K562 (cell line): ENCODE data around the gene TMEM167B. TPM values are rescaled to one million over a fixed set of nuclear protein-coding genes. Genes with fewer than 3 reads are reported as not detected.

ENCODE experiments used
- CHD1 ChIP-seq: fragments of 200-600 bp; sonication (generic); IDR thresholded peaks from one replicate; pipeline ENCODE4 v1.6.1; 2012; ENCODE audit warnings: mild to moderate bottlenecking, moderate library complexity, low read length, inconsistent platforms
- E2F6 ChIP-seq, 2 experiments: IDR thresholded peaks; 2 replicates each; pipeline ENCODE4 v1.6.1; 2011; ENCODE audit warnings: borderline replicate concordance in 1 of 2, control low read depth in 1 of 2, low read depth in 1 of 2, low read length in 1 of 2, mild to moderate bottlenecking in 1 of 2, mixed read lengths in 1 of 2, moderate library complexity in 1 of 2; ENCODE audit not compliant: insufficient read depth in 1 of 2, insufficient read length in 1 of 2, poor library complexity in 1 of 2, severe bottlenecking in 1 of 2; ENCODE audit errors: extremely low read depth in 1 of 2
- E2F8 ChIP-seq: fragments of 450-650 bp; IDR thresholded peaks from 2 replicates; pipeline ENCODE4 v1.7.1; 2018; ENCODE audit warnings: mild to moderate bottlenecking, low read depth; ENCODE audit not compliant: partially characterized antibody
- ESRRA ChIP-seq: fragments of 450-650 bp; IDR thresholded peaks from 2 replicates; pipeline ENCODE4 v1.6.1; 2014; ENCODE audit warnings: low read depth, mild to moderate bottlenecking, moderate library complexity, borderline replicate concordance
- HLTF ChIP-seq: fragments of 450-650 bp; IDR thresholded peaks from 2 replicates; pipeline ENCODE4 v1.6.1; 2016
- IFI16 ChIP-seq: fragments of 250-450 bp; sonication (Bioruptor Pico); IDR thresholded peaks from 2 replicates; pipeline ENCODE4 v2.1.2; 2022; ENCODE audit warnings: mild to moderate bottlenecking, inconsistent platforms
- KAT7 ChIP-seq: sonication (generic); formaldehyde crosslinking; IDR thresholded peaks from 2 replicates; pipeline ENCODE4 v1.8.0; 2022; ENCODE audit warnings: missing genetic modification reagents, mild to moderate bottlenecking, borderline replicate concordance
- NUFIP1 ChIP-seq: fragments of 450-650 bp; IDR thresholded peaks from 2 replicates; pipeline ENCODE4 v1.6.1; 2018; ENCODE audit not compliant: partially characterized antibody
- POLR2A ChIP-seq: fragments of 450-650 bp; conservative IDR thresholded peaks from 2 replicates; pipeline ENCODE4 v1.6.1; 2016
- TAF1 ChIP-seq: IDR thresholded peaks from 2 replicates; pipeline ENCODE4 v1.6.1; 2011; ENCODE audit warnings: mild to moderate bottlenecking, low read length, moderate library complexity; ENCODE audit not compliant: insufficient read depth, control insufficient read depth, severe bottlenecking; ENCODE audit errors: extremely low read depth
- TAL1 ChIP-seq: fragments of 450-650 bp; IDR thresholded peaks from 2 replicates; pipeline ENCODE4 v1.6.1; 2016; ENCODE audit warnings: mild to moderate bottlenecking
- TFE3 ChIP-seq: fragments of 450-650 bp; formaldehyde crosslinking; IDR thresholded peaks from 2 replicates; pipeline ENCODE4 v1.4.0; 2020; ENCODE audit warnings: mild to moderate bottlenecking, mixed read lengths
- TGIF2 ChIP-seq: sonication (generic); formaldehyde crosslinking; IDR thresholded peaks from 2 replicates; pipeline ENCODE4 v1.8.1; 2022; ENCODE audit warnings: mild to moderate bottlenecking, missing genetic modification reagents, moderate library complexity
- ZNF282 ChIP-seq: sonication (generic); formaldehyde crosslinking; IDR thresholded peaks from 2 replicates; pipeline ENCODE4 v1.8.1; 2023; ENCODE audit warnings: missing genetic modification reagents
- ZNF589 ChIP-seq: fragments of 200-800 bp; sonication (Bioruptor generic); IDR thresholded peaks from 2 replicates; pipeline ENCODE4 v1.6.1; 2016; ENCODE audit warnings: low read depth, missing genetic modification characterization, missing compliant biosample characterization
- ZNF764 ChIP-seq: fragments of 250-450 bp; sonication (Bioruptor Pico); IDR thresholded peaks from 2 replicates; pipeline ENCODE4 v1.4.0; 2020; ENCODE audit warnings: low read depth, mild to moderate bottlenecking, moderate library complexity
- polyA plus RNA-seq, 8 experiments: library from polyadenylated mRNA; depleted of rRNA in 4 of 8; stranded (reverse) in 5 of 8; unstranded in 3 of 8; fragments of >200 nt; fragmentation: Nextera tagmentation in 2 of 8; fragmentation: Illumina TruSeq in 1 of 8; extraction: Ambion mirVana in 2 of 8; extraction: Trizol in 1 of 8; gene quantifications; 2 replicates each; pipeline versions ENCODE4 v1.2.1 to v1.2.3, GENCODE V29; 2011 to 2014; ENCODE audit warnings: inconsistent platforms in 1 of 8, missing spikeins in 1 of 8
- total RNA-seq, 7 experiments: library from RNA; depleted of rRNA in 6 of 7; stranded (reverse); fragments of >200 nt in 6 of 7; fragmentation: Illumina TruSeq in 2 of 7; extraction: Trizol in 2 of 7; gene quantifications; 2 replicates each; pipeline versions ENCODE4 v1.2.1 to v1.2.3, GENCODE V29; 2011 to 2021; ENCODE audit warnings: low replicate concordance in 1 of 7
- TF ChIP-seq, protein P1 (sequence below): fragments of 250-450 bp; sonication (Bioruptor Pico); IDR thresholded peaks from 2 replicates; pipeline ENCODE4 v1.5.0; 2021
- TF ChIP-seq, protein P2 (sequence below): fragments of 250-450 bp; sonication (Bioruptor Pico); IDR thresholded peaks from 2 replicates; pipeline ENCODE4 v1.4.0; 2020; ENCODE audit warnings: mild to moderate bottlenecking, moderate library complexity
- TF ChIP-seq, protein P3 (sequence below): fragments of 250-450 bp; sonication (Bioruptor Pico); IDR thresholded peaks from 2 replicates; pipeline ENCODE4 v1.4.0; 2020; ENCODE audit warnings: mild to moderate bottlenecking

The TMEM167B gene
- total and polyA plus RNA-seq, 9 of the 15 experiments (the other 6 are each of a cell fraction or from before 2014, with no cell fraction given): 17.2 to 36.4 (median 32.2) TPM

- TF ChIP-seq NUFIP1: no peak
- no peak for TF ChIP-seq E2F6 (IDR thresholded peaks at IDR 0.05; ENCODE audit: borderline replicate concordance in 1 of 2, extremely low read depth in 1 of 2, insufficient read depth in 1 of 2, insufficient read length in 1 of 2, low read depth in 1 of 2, low read length in 1 of 2, poor library complexity in 1 of 2, severe bottlenecking in 1 of 2)
- no peak for TF ChIP-seq CHD1
- TF ChIP-seq IFI16: no peak
- TF ChIP-seq TGIF2 (CRISPR knock-in tag): no peak
- no peak for TF ChIP-seq TAF1
- no peak for TF ChIP-seq KAT7 (CRISPR knock-in tag)
- no peak for TF ChIP-seq ZNF282
- no peak for TF ChIP-seq ESRRA
- TF ChIP-seq, protein P1, sequence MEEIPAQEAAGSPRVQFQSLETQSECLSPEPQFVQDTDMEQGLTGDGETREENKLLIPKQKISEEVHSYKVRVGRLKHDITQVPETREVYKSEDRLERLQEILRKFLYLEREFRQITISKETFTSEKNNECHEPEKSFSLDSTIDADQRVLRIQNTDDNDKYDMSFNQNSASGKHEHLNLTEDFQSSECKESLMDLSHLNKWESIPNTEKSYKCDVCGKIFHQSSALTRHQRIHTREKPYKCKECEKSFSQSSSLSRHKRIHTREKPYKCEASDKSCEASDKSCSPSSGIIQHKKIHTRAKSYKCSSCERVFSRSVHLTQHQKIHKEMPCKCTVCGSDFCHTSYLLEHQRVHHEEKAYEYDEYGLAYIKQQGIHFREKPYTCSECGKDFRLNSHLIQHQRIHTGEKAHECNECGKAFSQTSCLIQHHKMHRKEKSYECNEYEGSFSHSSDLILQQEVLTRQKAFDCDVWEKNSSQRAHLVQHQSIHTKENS (CRISPR knock-in tag): no peak
- no peak for TF ChIP-seq TFE3 (CRISPR knock-in tag)
- TF ChIP-seq ZNF764: no peak
- TF ChIP-seq HLTF: no peak
- TF ChIP-seq, protein P2, sequence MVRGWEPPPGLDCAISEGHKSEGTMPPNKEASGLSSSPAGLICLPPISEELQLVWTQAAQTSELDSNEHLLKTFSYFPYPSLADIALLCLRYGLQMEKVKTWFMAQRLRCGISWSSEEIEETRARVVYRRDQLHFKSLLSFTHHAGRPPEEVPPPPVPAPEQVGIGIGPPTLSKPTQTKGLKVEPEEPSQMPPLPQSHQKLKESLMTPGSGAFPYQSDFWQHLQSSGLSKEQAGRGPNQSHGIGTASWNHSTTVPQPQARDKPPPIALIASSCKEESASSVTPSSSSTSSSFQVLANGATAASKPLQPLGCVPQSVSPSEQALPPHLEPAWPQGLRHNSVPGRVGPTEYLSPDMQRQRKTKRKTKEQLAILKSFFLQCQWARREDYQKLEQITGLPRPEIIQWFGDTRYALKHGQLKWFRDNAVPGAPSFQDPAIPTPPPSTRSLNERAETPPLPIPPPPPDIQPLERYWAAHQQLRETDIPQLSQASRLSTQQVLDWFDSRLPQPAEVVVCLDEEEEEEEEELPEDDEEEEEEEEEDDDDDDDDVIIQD (CRISPR knock-in tag): no peak
- no peak for TF ChIP-seq ZNF589 (CRISPR knock-in tag)
- TF ChIP-seq POLR2A: no peak
- TF ChIP-seq, protein P3, sequence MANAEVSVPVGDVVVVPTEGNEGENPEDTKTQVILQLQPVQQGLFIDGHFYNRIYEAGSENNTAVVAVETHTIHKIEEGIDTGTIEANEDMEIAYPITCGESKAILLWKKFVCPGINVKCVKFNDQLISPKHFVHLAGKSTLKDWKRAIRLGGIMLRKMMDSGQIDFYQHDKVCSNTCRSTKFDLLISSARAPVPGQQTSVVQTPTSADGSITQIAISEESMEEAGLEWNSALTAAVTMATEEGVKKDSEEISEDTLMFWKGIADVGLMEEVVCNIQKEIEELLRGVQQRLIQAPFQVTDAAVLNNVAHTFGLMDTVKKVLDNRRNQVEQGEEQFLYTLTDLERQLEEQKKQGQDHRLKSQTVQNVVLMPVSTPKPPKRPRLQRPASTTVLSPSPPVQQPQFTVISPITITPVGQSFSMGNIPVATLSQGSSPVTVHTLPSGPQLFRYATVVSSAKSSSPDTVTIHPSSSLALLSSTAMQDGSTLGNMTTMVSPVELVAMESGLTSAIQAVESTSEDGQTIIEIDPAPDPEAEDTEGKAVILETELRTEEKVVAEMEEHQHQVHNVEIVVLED (CRISPR knock-in tag): no peak
- peak; percentile 70; the same call in 1 of the 2 replicates for TF ChIP-seq TAL1
- TF ChIP-seq E2F8: no peak
These were observed 49.8 kb downstream of the TMEM167B start (continued) for GRCh38 chr1:109140392-109140791.
